Keratinocyte (primary cell): ENCODE data around the gene KYNU.
"Not testable (repeated sequence)": the region's sequence is repeated elsewhere in the genome, so short reads cannot be mapped to it uniquely, and the experiment has no call there.

Source experiments
- CTCF ChIP-seq, 3 experiments: IDR thresholded peaks in 1 of 3; conservative IDR thresholded peaks in 1 of 3; optimal IDR thresholded peaks in 1 of 3; 2 replicates in 2 of 3; 3 replicates in 1 of 3; pipeline versions ENCODE3 to v1.5.1; 2011; ENCODE audit warnings: low read length in 3 of 3, mild to moderate bottlenecking in 3 of 3, moderate library complexity in 2 of 3, control low read depth in 1 of 3, inconsistent platforms in 1 of 3; ENCODE audit not compliant: insufficient read depth in 2 of 3; ENCODE audit errors: extremely low read depth in 1 of 3
- EZH2 ChIP-seq: IDR thresholded peaks from one replicate; pipeline ENCODE4 v1.6.1; 2012; ENCODE audit warnings: inconsistent platforms, mild to moderate bottlenecking, low read length, moderate library complexity

GRCh38 chr2:143089520-143089919, 212.1 kb downstream of the KYNU start:
- not testable (repeated sequence) for TF ChIP-seq CTCF (optimal IDR thresholded peaks at IDR 0.05 in 1 of 3, IDR thresholded peaks at IDR 0.05 in 1 of 3, conservative IDR thresholded peaks at IDR 0.05 in 1 of 3; ENCODE audit: extremely low read depth in 1 of 3, insufficient read depth in 2 of 3, low read length in 3 of 3); EZH2
